ENCODE data around the gene UPF2.

- TF ChIP-seq CTCF (IDR thresholded peaks at IDR 0.05) (no peak), POLR2AphosphoS5 (IDR thresholded peaks at IDR 0.05) (no peak), EP300 (IDR thresholded peaks at IDR 0.05) (no peak)
These were observed 66.8 kb downstream of the UPF2 start for GRCh38 chr10:11975795-11976194.
